NCI-H526 (cell line): Measurements from ENCODE around the gene NPLOC4.
"Not testable (repeated sequence)": the region's sequence is repeated elsewhere in the genome, so short reads cannot be mapped to it uniquely, and the experiment has no call there.

Source experiments
- DNase-seq, 2 experiments: peaks; one replicate each; lab custom pipeline; 2025; lab: John Stamatoyannopoulos, UW

The NPLOC4 gene

DNA sequence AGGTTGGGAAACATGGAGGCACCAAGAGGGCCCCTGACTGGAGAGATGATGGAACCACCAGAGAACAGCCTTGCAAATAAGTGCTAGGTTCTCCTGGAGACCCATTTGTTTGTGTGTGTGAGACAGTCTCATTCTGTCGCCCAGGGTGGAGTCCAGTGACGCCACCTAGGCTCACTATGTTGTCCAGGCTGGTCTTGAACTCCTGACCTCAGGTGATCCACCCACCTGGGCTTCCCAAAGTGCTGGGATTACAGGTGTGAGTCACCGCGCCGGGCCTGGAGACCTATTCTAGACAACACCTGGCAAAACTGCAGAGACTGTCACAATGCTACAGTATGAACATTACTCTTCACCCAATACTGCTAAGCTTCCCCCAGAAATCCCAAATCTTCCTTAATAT lies 1.5 kb downstream of the NPLOC4 start:
- DNase-seq: no peak

DNA sequence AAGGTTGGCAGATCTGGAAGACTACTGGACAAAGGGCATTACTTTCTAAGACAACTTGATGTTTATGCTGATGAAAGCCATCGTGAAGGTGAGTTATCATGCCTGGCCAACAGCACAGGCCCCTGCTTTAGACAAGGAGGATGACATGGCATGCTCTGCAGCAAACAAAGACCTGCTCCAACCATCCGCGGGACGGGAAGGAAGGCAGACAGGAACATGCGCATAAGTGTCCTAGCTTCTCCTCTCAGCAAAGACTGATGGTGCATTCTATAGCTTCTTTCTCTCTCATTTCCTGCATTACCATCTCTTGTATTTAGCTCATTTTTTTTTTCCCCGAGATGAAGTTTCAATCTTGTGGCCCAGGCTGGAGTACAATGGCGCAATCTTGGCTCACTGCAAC lies 5.4 kb downstream of the NPLOC4 start:
- no peak for DNase-seq

DNA sequence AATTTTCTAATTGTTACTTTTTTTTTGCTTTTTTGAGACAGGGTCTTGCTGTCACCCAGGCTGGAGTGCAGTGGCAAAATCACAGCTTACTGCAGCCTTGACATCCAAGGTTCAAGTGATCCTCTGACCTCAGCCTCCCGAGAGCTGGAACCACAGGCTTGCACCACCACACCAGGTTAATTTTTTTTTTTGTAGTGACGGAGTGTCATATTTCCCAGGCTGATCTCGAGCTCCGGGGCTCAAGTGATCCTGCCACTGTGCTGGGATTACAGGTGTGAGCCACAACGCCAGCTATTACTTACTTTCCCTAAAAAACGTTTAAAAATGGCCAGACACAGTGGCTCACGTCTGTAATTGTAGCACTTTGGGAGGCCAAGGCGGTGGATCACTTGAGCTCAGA lies 6.6 kb downstream of the NPLOC4 start:
- DNase-seq: no peak

DNA sequence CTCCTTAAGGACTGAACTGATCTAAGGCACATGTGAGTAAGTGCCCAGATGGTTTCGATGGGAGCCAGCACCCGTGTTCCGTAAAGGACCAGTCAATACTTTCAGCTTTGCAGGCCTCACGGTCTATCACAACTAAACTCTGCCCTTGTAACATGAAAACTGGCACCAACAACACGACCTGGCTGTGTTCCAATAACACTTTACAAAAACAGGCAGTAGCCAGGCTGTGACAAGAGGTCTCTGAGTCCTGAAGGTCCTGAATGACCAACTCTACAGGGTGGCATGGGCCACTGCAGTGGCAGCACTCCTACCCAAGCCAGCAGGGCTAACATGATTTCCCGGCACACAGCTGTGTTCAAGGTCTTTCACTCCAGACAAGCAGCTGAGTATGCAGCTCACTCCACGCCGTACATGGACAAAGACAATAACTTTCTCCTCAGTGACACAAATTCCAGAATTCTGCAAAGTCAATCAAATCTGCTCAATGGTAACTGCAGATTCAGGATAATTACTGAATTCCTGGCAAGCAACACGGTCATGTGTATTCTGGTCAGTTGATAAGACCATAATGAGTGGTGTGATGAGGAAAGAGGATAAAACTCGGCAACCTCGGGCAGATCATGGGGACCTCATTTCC lies 15.3 kb downstream of the NPLOC4 start:
- DNase-seq: no peak

DNA sequence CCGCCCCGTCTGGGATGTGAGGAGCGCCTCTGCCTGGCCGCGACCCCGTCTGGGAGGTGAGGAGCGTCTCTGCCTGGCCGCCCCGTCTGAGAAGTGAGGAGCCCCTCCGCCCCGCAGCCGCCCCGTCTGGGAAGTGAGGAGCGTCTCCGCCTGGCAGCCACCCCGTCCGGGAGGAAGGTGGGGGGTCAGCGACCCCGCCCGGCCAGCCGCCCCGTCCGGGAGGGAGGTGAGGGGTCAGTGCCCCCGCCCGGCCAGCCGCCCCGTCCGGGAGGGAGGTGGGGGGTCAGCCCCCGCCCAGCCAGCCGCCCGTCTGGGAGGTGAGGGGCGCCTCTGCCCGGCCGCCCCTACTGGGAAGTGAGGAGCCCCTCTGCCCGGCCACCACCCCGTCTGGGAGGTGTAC lies 18.6 kb downstream of the NPLOC4 start:
- not testable (repeated sequence) for DNase-seq

GRCh38 chr17:81616877-81617276 lies 20.0 kb downstream of the NPLOC4 start:
- no peak for DNase-seq

DNA sequence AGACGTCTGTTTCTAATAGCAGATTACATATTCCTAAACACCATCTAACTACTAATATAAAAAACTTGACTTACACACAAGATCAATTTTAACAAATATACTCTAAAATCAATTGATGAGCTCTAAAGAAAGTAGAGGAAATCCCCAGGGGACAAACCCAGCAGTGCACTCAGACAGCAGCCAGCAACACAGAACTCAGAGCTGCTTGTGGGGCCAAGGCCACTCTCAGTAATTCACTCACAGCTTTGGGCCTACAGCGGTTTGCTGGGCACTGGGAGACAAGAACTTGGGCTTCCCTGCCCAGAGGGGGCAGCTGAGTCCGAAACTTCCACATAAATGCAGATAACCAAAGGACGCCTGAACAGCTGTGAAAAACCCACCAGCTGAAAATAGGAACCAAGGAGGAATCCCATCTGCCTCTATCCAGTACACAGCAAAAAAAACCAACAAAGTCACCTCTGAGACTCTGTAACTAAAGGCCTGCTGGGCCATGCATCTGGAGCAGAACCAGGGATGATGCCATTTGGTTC lies 21.4 kb downstream of the NPLOC4 start:
- DNase-seq: no peak

DNA sequence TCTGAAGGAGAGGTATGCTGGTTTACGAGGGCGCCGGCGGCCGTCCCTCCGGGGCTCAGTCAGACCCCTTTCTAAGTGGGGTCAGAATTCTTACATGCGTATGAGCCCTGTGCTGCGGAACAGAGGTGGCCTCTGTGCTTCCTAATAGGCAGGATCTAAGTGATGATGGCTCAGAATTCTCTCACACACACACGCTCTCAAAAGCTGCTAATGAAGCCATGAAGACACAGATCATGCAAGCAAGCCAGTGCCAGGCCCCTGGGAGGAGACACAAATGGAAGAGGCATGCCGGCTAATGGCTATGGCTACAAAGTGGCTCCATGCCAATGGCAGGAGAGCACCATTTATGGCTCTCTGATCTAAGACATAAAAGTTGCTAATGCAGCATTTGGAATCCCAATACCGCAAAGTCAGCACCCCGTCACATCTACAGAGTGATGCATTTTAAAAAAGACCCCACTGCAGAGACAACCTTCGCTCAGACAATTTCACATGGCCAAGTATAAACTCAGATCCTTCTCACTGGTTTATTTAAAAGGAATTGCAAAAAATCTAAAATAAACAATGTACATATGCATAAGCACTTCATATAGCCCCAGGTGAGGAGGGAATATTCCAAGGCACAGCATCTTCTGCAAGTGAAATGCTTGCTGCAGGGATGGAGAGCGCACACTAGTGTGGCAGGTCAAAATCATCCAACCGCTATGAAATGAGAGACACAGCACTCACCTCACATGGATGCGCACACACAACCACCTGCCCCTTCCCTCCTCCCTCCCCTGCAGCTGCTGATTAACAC lies 24.5 kb downstream of the NPLOC4 start:
- no peak for DNase-seq

DNA sequence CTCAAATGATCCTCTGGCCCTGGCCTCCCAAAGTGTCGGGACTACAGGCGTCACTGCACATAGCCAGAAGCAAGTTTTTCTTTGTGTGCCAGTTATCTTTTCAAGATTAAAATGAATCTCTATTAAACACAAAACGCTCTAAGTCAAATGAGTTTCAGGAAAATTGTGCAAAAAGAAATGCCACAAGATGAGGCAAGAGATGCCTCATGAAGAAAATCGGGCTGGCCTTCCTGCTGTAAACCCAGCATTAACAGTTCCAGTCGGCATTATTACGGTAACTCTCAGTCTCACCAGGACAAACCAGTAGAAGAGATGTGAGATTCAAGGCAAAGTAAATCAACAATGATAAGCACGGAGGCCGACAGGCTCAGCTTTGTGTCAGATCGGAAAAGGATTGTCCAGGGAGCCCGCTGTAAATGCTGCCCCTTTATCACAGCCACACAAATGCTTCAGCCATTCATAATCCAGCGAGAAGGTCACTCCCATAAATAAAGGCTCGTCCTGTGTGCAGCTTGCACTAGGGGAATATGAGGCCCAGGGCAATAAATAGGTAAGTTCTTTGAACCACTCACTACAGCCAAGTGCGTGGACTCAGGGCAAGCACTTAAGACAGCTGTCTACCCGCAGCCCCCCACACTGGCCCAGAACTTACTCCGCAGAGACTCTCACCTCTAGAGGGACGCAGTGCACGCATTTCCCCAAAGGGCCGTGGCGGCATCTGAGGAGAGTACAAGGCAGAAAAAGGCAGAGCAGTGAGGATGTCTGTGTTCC lies 27.2 kb downstream of the NPLOC4 start:
- DNase-seq: no peak

- no peak for DNase-seq
Observed at GRCh38 chr17:81608605-81609004, 28.3 kb downstream of the NPLOC4 start.

DNA sequence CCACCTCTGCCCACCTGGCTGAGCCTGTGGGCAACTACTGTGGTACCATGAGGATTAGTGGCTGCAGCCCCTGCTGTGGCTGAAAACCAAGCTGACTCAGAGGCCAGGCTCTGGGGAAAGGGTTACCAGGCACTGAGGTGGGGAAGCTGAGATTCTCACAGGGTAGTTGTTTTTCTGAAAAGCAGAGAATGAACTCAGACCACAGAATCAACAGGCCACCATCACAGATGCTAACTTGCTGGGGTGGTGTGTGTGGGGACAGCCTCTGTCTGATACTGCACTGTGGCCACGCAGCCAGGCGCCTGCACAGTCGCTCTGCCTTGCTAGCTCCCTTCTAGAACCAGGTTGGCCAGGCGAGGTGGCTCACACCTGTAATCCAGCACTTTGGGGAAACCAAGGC lies 28.8 kb downstream of the NPLOC4 start:
- no peak for DNase-seq

GRCh38 chr17:81607431-81607830 lies 29.5 kb downstream of the NPLOC4 start:
- DNase-seq: no peak

DNA sequence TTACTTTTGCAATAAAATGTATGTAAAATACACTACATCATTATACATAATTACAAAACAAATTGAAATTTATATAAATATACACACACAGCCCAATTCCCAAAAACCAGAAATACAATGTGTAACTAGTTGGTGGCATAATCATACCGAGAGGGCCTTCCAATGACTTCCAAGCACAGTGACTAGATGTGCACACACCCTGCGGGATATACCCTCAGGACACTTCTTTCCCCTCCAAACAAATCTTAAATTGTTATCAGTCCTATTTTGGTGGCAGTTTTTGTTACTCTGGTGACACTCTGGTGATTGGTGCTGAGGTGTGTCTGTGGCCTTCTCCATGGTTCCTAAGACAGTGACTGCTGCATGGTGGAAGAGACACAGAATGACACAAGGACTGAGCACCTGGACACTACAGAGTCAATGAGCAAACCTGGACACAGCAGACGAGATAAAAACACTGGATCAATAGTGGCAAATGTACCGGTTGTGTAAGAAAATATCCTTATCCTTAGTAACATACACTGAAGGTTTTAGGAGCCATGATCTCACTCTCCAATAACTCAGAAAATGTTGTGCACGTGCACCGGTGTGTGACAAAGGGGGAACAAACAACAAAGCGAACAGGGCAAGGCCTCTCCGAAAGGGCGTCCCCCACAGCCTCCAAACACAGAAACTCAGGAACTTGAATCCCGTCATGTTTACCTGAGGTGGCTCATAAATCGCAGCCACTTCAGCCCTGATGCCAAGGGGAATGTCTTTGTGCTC lies 32.9 kb downstream of the NPLOC4 start:
- no peak for DNase-seq

- DNase-seq: peak; percentile 22 to 75
Observed at GRCh38 chr17:81601525-81602120, 35.3 kb downstream of the NPLOC4 start.

GRCh38 chr17:81599719-81600486 lies 37.0 kb downstream of the NPLOC4 start:
- no peak for DNase-seq

DNA sequence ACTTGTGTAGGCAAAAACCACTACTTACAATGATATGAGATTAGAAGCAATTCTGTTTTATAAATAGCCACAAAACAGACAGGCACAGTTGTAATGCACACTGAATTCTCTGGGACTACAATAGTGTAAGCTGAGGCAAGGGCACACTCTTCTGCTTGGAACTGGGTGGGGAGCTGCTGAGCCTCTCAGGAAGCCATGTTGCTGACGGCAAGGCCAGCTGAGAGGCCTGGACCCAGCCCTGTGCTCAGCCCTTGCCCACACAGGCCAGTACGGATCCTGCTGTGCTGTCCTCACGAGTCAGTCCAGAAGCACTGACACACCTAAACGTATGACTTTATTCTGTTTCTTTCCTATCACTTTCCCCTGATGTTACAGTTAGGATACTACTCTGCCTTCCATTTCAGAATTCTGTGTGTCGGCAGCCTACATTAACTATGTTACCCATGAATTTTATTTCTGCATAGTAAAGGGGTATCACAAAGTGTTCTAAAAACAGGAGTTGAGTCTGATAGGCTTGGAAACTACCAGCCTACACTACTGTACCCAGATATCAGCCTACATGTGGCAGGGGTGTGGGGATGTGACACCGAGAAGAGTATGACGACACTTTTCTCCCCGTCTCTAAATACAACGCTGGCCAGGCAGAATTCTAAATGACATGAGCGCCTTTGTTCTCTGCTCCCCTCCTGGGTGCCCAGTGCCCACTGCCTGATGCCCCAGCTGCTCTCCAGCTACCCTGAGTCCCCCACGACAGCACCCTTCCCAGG lies 43.6 kb downstream of the NPLOC4 start:
- no peak for DNase-seq

- DNase-seq: no peak
Observed at GRCh38 chr17:81591971-81592370, 44.9 kb downstream of the NPLOC4 start.

GRCh38 chr17:81590121-81590520 lies 46.8 kb downstream of the NPLOC4 start:
- no peak for DNase-seq

DNA sequence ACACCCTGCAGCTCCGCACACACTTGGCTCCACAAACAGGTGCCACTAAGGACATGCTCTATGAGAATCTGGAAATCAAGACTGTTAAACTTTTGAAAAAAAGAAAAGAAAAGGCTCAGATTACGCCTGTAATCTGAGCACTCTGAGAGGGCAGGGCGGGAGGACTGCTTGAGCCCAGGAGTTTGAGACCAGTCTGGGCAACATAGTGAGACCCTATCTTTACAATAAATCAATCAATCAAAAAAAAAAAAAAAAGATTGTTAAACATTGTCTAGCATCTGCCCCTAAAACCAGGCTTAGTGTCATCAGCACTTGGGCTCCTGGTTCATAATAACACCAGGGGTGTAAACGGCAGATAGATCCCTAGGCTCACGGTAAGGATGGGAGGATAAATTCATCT lies 47.3 kb downstream of the NPLOC4 start:
- no peak for DNase-seq

GRCh38 chr17:81586096-81586495 lies 50.8 kb downstream of the NPLOC4 start:
- no peak for DNase-seq
